ENCODE measurements around the gene LRTM2. TPM values are rescaled to one million over a fixed set of nuclear protein-coding genes. Genes with fewer than 3 reads are reported as not detected.

LRTM2 gene
- total and polyA plus RNA-seq, 9 of the 15 experiments (the other 6 are each of a cell fraction or from before 2014, with no cell fraction given), result 0.09 TPM; not detected in 8

DNA sequence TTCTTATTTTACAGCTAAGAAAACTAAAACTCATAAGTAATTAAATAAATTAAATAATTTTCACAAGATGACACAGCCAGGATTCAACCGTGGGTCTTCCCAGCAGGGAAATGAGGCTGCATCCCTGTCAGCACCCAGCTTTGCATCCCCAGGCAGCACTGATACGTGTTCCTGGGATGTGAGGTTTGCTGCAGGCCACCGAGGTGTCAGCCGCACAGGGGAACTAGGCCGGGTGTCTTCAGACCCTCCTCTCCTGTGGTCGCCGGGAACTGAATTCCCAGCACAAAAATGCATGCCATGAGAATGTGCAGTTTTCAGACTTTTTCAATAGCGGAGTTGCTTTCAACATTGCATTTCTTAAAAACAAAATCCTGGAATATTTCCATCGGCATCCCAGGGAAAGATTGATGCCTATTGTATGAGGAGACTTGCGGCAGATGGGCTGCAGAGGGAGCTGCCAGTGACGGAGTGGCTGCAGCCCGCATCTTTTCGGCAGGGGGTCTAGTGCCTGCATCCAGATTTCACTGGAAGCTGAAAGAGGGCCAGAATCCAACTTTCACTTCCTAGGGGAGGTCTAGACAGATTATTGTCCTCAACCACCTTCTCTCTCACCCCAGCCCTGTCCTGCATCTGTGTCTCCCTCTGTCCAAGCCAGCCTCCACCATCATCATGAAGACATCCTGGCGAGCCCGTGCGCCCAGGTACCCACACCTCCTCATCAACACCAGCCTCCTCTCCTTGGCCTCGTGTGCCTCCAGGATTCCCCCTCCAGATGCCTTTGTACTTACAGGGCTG lies 12.6 kb downstream of the LRTM2 start:
- Histone ChIP-seq H3K9me1 (ENCODE audit: control insufficient read depth, insufficient read depth, low read length) (no peaks in the 10 kb centered on the region), H3K4me2 (ENCODE audit: insufficient read depth, low read length) (no peak overlapping the region), H3K4me1 (replicated peaks in 1 of 2; ENCODE audit: control insufficient read depth in 2 of 2, insufficient read depth in 2 of 2, low read length in 2 of 2) (peaks cover 0 to 14% of the 10 kb centered on the region in 2 experiments; a peak in 2 of 5 replicates), H3K4me3 (no peak overlapping the region), H3K36me3 (ENCODE audit: control insufficient read depth, insufficient read depth, low read length) (no peaks in the 10 kb centered on the region), H2AFZ (ENCODE audit: low read depth, low read length) (no peak overlapping the region), H3K9me3 (replicated peaks; ENCODE audit: control insufficient read depth, insufficient read depth, low read depth, low read length) (no peaks in the 10 kb centered on the region), H3K9ac (ENCODE audit: insufficient read depth in 1 of 2, low read depth in 2 of 2, low read length in 2 of 2) (no peak overlapping the region), H3K27me3 (ENCODE audit: control insufficient read depth in 2 of 2, insufficient read depth in 2 of 2, low read length in 2 of 2) (peaks cover 14 to 80% of the 10 kb centered on the region in 2 experiments; a peak in 4 of 5 replicates), H3K79me2 (ENCODE audit: control insufficient read depth, insufficient read depth, low read length) (no peaks in the 10 kb centered on the region), H4K20me1 (replicated peaks; ENCODE audit: control insufficient read depth, insufficient read depth, low read length) (peaks cover 11% of the 10 kb centered on the region; the same call in 1 of the 2 replicates), H3K27ac (ENCODE audit: extremely low read depth, low read depth, low read length) (no peak overlapping the region)
- CTCF ChIA-PET (ENCODE audit: low intra/inter-chr PET ratio), result no interaction called here
- whole genome bisulfite sequencing (ENCODE audit: insufficient coverage, low coverage, missing lambda C conversion rate), result 4% methylated on average over 16 of the region's 17 CpGs
- no peak for DNase-seq (ENCODE audit: extremely low read depth in 1 of 4, low spot score in 3 of 4)
- in situ Hi-C loops (cut with MboI) (no loop called here), intact Hi-C loops (cut with micrococcal nuclease) (no loop called here)
- TF ChIP-seq, protein P1, sequence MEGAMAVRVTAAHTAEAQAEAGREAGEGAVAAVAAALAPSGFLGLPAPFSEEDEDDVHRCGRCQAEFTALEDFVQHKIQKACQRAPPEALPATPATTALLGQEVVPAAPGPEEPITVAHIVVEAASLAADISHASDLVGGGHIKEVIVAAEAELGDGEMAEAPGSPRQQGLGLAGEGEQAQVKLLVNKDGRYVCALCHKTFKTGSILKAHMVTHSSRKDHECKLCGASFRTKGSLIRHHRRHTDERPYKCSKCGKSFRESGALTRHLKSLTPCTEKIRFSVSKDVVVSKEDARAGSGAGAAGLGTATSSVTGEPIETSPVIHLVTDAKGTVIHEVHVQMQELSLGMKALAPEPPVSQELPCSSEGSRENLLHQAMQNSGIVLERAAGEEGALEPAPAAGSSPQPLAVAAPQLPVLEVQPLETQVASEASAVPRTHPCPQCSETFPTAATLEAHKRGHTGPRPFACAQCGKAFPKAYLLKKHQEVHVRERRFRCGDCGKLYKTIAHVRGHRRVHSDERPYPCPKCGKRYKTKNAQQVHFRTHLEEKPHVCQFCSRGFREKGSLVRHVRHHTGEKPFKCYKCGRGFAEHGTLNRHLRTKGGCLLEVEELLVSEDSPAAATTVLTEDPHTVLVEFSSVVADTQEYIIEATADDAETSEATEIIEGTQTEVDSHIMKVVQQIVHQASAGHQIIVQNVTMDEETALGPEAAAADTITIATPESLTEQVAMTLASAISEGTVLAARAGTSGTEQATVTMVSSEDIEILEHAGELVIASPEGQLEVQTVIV (CRISPR knock-in tag; IDR thresholded peaks at IDR 0.05; ENCODE audit: borderline replicate concordance), result no peak
- TF ChIP-seq EHMT2 (IDR thresholded peaks at IDR 0.05), result no peak
- TF ChIP-seq BRD9 (IDR thresholded peaks at IDR 0.05; ENCODE audit: low read depth, partially characterized antibody), result no peak
- no peak for ATAC-seq
- FAIRE-seq, result no peak
- BruUV-seq (replicated peaks), result no TSS peak
- POLR2A ChIA-PET, result no interaction called here

All from K562 (cell line).